Activated effector memory CD4-positive, alpha-beta T cell treated with Interleukin-2 at 50 U/mL for 16 hours (primary cell): ENCODE data around the gene CEBPE.

Source experiments
- DNase-seq: peaks from one replicate; pipeline ENCODE4 v3.0.0-alpha.2; 2020

The CEBPE gene

DNA sequence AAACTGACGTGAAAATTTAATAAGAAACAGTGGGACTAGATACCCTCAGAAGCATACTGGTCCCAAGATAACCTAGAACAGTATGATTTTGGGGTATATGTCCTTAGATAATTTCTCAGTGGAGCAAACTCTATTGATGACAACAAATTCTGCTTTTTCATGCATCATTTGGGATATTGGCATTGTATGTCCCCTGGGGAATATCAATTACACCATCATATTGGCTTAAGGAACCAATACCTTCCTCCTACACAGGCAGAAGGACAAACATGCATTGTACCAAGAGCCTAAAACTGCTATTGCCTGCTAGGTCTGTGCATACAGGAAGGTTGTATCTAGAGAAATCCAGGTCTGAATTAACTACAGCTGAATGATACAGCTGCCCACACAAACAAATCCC is 44.1 kb downstream of the CEBPE start:
- no peak for DNase-seq

DNA sequence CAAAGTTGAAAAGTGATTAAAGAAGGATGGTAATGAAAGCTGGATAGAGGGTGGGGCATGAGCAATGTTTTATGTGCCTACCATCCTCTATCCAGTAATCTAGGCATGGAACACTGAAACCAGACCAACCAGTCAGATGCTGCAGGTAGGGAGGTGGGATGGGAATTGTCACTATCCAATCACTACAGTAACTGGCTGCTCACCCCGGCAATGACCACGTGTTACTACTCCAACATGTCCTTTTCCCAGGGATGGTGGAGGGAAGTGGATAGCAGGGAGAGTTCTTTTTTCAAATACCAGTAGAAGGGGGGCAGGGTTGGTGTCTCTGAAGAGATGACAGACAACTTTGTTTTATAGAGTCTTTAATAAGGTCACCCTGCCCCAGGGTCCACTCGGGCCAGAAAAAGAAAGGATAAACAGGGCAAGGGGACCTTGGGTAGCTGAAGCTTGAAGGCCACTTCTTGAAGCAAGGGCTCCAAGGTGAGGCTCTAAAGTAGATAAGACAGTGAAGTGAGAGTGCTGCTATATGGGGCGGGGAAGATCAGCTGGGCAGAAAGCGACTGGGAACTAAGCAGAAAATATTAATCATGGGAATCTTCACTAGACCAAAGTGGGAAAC is 47.0 kb downstream of the CEBPE start:
- DNase-seq, result no peak

DNA sequence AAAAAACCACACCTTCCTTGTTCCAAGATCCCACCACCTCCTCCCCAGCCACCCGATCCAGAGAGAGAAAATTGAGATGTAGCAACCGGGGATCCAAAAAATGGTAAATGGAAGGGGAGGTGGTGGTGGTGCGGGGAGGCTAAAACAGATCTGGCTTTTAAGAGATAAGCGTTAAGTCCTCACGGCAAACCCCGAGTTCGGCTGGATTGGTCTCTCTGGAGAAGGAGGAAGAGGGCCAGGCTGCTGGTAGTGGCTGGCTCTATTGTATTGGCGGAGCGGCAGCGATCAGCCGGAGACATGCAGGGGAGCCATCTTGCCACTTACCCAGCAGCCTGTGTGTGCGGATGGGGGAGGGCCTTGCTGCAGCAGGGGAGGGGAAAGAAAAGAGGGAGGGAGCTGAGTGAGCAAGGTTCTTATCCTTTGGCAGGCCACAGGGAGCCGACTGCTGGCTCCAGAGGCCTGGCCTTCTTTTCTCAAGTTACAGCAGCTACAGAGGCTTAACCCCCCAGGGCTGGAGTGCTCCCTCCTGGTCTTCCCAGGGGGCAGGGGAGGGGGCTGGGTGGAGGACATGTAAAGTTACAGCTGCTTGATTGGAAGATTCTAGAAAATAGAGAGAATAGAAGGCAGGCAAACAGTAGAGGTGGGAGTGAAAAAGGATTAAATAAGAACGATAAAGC is 47.7 kb downstream of the CEBPE start:
- peak; percentile 67 for DNase-seq

DNA sequence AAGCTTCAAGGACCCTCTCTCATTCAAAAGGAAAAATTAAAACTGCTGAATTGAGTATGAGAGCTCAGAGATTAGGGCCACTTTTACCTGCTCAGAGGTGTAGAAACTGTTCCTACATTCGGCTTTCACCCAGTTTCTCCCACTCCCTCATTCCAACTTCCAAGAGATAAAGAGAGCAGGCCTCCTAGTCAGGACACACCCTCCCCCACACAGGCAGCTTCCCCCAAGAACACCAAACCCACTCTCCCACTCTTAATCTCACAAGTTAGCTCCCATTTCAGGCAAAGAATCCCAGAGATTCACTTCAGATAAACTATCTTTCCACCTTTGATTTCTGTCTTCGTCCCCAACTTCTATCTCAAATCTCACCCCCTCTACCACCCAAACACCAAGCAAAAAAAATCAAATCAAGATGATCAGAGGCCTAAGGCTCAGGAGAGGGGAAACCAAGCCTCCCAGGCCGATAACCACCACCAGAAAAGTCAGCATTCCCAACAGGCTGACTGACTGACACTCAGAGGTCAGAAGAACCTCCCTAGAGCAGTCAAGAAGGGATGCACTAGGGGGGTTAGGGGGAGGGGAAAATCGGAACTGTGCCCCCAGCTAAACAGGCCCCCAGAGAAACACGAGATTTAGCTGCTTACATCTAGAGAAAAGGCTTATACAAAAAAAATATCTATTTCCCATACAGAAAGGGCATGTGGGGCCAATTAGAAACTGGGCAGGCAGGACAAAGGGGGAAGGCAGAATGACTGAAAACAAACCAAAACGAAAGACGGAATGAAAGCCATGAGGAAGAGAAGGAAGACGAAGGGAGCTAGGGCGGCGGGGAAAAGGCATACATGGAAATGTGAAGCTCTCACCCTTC is 48.6 kb downstream of the CEBPE start:
- no peak for DNase-seq

DNA sequence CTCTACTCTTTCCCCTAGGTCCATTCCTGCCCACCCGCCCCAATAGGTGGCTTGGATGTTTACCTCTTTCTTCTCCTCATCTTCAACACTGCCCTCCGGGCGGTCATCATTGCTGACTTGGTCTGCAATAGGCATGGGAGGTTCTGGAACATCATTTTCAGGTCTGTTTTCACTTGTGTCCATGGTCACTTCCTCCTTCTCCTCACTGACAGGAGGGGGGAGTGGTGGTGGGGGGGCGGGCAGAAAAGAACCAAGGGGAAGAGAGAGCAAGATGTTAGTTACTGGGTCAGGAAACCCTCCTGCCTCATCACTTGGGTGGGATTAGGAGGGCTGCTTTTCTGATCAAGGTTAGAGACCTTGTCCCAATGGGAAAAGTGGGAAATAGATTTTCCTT is 49.6 kb downstream of the CEBPE start:
- no peak for DNase-seq

DNA sequence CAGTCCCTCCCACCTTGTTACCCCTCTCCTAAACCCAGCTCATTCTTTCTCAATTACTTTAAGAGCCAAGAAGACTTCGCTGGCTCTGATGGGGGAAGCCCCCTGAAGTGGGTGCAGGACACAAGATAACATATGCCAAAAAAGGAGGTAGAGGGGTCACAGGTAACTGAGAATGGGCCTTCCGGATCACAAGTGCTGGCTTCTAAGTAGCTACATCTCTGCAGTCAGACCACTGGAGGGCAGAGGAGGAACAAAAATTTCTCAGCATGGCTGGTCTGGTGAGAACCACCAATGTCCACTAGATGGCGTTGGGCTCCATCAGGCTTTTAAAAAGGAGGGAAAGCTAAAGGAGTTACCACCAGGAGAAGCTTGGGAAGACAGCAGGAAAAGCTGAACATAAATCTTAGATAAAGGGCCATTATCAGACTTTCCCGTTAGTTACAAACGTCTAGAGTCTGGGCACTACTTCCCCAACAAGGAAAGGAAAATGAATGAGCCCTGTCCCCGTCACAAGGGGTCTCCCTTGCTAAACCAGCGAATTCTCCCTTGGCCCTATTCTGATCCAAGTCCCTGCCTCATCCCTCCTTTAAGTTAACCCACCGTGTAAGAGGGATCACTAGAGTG is 50.2 kb downstream of the CEBPE start:
- DNase-seq, result peak; percentile 54

DNA sequence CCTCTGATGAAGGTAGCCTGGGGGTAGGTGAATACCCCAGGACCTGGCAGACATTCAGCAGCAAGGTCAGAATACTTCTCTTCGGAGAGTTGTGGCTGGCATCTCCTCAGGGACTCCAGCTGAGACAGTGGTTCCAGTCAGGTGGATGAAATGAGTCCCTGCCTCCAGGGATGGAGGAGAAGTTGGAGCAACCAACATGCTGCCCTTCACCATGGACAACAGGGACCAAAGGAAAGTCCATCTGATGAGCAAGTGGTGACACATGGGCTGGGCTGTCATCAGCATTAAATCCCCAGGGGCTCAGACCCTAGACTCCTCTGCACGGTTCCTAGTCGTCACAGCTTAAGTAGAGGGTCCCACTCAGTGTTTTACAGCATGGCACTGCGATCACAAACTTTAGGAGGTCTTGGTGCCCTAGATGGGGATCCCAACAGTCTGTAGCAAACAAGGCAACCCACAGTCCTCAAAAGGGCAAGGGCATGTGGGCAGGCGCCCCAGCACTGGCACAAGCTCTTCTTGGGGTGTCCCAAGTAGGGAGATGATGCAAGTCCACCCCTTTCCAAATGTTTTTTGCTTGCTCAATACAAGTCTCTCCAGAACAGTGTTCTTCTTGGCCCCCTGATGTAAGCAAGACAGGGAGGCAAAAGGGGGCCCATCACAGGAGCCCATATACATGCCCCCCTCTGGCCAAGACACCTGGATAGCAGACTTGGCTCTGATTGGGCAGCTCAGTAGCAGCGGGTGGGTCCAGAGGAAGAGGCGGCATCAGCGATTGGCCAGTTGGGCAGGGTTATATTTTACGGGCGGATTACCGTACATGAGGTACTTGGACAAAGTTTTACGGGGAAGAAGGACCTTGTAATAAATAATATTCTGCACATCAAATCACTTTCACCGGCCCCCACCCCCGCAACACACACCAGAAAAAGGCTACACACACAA is 50.9 kb downstream of the CEBPE start:
- DNase-seq, result no peak
